Measurements from ENCODE around the gene MRGPRE.

Gene MRGPRE

DNA sequence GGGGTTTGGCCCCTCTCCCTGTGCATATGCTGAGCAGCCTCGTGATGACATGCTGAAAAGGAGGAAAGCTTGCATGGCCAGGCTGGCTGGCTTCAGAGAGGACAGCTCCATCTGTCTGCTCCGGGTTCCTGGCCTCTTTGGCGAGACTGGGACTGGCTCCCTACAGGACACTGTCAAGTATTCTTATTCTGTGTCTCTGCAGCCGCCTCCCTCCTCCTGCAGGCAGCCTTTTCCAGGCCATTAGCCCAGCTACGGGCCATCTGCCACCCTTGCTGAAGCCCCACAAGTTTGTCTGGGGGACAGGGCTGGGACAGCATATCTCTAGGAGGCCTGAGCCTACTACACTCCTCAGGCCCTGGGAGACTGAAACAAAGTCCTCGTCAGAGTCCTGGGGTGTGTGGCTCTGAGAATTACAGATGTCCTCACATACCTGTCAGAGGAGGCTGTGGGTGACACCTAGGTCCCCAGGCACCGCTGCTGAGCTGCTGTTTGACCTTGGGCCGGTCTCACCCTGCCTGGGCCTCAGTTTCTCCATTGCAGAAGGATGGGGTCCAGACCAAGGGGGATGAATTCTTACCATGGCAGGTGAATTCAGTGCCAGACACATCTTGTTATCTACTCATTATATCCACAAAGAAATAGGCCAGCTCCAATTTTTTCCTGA lies 24.6 kb downstream of the MRGPRE start:
- DNase-seq: no peak

DNA sequence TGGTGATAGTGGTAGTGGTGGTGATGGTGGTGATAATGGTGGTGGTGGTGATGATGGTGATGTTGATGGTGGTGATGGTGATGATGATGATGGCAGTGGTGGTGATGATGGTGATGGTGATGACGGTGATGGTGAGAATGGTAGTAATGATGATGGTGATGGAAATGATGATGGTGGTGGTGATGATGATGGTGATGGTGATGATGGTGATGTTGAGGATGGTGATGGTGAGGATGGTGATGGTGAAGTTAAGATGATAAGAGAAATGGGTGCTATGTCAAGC lies 25.4 kb downstream of the MRGPRE start:
- DNase-seq: no peak

DNA sequence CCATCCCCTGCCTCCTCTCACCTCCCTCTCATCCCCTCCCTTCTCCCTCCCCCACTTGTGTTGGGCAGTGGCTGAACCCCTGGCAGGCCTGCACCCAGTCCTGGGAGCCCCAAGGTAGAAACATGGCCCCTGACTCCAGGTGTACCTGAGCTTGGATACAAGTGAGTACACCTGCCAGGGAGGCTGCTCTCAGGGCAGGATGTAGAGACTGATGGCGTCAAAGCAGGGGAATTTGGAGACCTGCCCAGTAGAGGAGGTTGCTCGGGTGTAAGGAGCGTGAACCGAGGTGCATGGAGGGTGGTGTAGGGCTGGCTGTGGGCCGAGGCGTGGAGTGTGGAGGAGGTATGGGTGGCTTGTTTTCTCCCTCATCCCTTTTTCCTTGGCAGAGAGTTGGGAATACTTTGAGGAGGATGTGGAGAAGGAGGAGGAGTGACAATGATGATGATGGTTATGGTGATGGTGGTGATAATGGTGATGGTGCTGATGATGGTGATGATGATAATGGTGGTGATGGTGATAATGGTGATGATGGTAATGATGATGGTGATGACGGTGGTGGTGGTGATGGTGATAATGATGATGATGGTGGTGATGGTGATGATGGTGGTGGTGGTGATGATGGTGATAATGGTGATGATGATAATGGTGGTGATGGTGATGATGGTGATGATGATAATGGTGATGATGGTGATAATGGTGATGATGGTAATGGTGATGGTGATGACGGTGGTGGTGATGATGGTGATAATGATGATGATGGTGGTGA lies 25.9 kb downstream of the MRGPRE start:
- no peak for DNase-seq

GRCh38 chr11:3205261-3206155 lies 26.7 kb downstream of the MRGPRE start:
- DNase-seq: no peak

DNA sequence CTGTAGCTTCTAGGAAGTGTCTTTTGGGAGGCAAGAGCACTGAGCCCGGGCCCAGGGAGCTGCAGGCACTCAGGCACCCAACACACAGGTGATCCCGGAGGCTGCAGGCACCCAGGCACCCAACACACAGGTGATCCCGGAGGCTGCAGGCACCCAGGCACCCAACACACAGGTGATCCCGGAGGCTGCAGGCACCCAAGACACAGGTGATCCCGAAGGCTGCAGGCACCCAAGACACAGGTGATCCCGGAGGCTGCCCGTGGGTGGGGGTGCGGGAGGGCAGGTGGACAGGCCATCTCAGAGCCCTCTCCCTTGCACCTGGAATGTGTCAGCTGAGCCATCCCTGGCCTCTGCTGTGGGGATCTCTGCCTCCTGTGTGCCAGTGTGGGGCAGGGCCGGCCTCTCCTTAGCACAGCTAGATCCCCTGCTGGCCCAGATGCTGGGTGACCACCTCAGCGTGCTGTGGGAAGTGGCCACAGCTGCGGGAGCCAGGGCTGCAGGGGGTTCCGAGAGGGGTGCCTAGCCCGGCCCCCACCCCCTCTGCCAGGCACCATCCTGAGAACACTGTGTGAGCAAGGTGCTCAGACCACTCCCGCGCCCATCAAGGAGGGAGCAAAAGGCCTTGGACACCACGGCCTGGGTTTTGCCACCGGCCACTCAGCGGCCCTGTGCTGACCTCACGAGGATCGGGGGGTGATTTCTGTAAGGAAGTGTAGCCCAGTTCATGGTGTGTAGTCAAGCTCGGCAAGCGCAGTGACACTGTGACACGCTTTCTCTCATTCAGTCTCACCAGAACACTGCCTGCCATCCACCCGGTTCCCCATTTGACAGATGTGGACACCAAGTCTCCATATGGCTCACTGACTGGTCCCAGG lies 27.8 kb downstream of the MRGPRE start:
- no peak for DNase-seq

DNA sequence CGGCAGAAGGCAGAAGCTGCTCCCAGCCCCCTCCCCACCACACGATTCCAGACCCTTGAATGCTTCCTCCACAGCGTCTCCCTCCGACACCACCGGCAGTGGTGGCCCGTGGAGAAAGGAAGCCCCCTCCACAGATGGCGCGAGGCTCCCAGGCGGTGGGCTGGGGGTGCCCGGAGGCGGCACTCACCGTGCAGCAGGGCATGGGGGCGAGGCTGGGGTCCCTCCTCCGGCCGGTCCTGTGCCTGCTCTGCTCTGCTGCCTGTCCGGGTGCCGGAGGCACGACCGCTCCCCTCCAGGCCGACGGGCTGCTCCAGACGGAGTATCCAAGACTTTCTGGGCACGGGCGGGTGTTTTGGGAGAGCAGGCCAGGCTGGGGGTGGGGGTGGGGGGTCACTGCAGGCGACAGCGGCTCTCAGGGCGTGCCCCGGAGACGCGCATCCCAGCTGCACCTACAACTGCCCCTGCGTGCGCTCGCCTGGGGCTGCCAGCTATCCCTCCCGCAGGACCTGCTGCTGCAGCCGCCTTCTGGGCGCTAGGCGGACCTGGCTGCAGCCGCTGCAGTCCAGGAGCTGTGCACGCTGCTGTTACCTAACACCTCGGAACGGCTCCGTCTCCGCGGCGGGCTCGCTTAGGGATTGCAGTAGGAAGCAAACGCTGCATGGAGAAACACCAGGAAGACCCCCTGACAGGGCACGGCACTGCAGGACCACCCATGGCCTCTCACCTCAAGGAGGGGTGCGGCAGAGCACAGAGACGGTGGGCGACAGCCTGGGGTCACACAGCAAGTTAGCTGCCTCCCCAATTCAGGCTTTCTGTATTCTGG lies 28.8 kb downstream of the MRGPRE start:
- no peak for DNase-seq

- DNase-seq: no peak
Measured at GRCh38 chr11:3202759-3203158, 29.5 kb downstream of the MRGPRE start.

- DNase-seq: no peak
Measured at GRCh38 chr11:3202305-3202704, 29.9 kb downstream of the MRGPRE start.

- DNase-seq: no peak
Measured at GRCh38 chr11:3201677-3202181, 30.5 kb downstream of the MRGPRE start.

DNA sequence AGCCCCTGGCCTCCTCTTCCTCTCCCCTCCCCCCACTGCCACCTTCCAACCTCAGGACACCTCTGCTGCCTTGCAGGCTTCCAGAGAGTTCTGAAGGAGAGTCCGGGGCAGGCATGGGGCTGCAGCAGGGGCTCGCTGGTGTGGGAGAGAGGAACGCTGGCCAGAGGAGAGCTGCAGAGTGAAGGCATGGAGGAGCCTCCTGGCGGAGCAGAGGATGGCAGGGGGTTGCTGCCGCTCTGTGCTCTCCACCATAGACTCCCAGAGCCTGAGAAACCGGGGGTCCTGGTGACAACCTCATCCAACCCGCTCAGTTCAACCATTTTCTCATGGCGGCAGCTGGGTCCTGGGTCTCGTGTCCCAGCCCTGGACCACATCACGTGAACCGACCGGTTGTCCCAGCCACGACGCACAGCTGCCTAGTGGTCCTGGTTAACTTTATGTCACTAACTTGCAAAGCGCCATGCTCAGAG lies 31.1 kb downstream of the MRGPRE start:
- no peak for DNase-seq

DNA sequence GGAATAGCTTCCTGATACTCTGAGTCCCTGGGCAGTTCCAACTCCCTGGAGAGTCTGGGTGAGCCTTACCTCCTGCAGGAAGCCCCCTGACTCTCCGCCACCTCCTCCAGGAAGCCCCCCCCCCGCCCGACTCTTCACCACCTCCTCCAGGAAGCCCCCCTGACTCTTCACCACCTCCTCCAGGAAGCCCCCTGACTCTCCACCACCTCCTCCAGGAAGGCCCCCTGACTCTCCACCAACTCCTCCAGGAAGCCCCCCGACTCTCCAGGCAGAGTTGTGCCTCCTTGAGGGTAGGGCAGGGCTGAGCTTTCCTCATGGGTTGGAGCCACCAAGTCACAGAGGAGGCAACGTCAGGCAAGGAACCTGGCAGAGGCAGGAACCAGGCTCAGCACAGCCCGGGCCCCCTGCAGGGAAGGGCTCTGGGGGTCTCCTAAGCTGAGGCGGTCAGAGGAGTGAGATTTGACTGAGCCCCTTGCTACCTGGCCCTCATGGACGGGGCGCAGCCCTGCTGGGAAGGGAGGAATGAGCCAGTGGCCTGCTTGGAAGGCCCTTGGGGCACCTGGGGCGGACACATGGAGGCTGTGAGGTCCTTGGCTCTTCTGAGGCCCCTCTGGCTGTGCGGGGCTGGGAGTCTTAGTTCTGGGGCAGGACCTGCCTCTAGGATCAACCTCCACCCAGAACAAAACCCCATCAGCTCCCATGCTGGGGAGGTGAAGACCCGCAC lies 31.7 kb downstream of the MRGPRE start:
- DNase-seq: no peak

DNA sequence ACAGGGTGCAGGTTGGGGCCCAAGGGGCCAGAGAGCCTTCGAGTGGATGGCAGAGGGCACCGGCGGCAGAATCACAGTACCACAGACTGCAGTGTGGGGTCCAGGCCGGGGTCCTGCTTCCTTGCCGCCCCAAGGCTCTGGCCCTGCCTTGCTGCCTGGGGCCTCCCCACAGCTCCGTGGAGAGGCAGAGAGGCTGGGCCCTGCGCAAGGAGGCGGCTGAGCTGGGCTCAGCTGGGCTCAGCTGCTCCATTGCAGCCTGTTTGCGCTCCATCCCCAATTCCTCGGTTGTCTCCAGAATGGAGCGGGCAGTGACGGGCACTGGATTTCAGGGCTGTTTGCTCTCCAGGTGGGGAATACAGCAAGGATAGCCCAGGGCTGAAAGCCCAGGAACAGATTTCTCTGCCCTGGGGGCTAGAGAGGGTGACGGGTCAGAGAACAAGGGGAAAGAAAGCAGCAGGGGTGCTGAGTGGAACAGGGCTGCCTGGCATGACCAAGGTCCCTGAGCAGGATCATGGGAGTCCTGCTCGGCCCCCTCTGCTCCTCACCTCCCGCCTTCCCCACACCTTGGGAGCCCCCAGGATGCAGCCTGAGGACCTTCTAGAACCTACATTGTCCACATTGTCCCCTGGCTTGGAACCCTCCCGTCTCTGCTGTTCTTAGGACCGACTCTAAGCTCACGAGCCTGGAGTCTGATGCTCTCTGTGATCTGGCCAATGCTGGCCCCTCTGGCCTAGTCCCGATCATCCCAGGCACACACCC lies 32.5 kb downstream of the MRGPRE start:
- DNase-seq: no peak

- no peak for DNase-seq
Measured at GRCh38 chr11:3198815-3199214, 33.4 kb downstream of the MRGPRE start.

- DNase-seq: no peak
Measured at GRCh38 chr11:3197878-3198528, 34.2 kb downstream of the MRGPRE start.

- DNase-seq: no peak
Measured at GRCh38 chr11:3197044-3197695, 35.0 kb downstream of the MRGPRE start.

DNA sequence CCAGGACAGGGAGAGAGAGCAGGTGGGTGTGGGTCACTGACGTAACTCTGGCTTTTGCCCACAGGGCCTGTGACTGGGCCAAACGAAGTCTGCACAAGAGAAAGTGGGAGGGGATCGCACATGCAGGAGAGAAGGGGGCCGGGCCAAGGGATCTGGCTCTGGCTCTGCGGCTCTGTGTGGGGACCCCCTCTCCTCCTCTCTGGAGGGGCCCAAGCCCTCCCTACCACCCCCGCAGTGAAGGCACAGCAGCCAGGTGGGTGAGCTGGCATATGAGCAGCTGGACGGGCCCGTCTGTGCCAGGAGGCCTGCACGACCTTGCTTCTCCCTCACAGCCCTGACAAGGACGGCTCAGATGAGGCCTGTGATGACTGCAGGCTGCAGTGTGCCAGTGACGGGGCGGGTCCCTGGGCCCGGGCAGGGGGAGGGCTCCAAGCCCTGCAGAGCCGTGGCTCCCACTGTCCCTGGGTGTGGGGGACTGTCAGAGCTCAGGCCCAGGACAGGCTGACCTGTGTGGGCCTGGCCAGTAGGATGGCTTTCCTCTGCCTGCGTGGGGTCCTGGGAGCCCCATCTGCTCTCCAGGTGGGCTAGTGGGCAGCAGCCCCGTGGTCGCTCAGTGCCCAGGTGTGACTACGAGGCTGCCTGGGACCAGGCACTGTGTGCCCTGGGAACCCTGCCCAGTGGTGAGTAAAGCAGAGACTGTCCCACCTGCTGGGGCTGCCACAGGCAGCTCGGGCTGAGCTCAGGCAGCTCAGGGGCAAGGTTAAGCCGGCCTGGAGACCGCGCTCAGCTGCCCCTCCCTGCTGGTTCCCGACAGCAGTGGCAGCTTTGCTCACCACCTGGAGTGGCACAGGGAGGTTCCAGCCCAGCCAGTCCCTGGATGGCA lies 35.8 kb downstream of the MRGPRE start:
- no peak for DNase-seq

- DNase-seq: peak; percentile 11
Measured at GRCh38 chr11:3195251-3196160, 36.7 kb downstream of the MRGPRE start.
